Fibroblast of skin of right quadriceps (primary cell): Measurements from ENCODE around the gene CORO2A.
A peak's percentile ranks its signal among the peaks of the same experiment; 100 is the strongest.
"Not testable (repeated sequence)": the region's sequence is repeated elsewhere in the genome, so short reads cannot be mapped to it uniquely, and the experiment has no call there.

Experiments
- DNase-seq: peaks from one replicate; pipeline ENCODE4 v3.0.0-alpha.2; 2013

The CORO2A gene

GRCh38 chr9:98078895-98079294 lies 113.5 kb downstream of the CORO2A start:
- no peak for DNase-seq

- DNase-seq: not testable (repeated sequence)
Measured at GRCh38 chr9:98076514-98076890, 115.9 kb downstream of the CORO2A start.

DNA sequence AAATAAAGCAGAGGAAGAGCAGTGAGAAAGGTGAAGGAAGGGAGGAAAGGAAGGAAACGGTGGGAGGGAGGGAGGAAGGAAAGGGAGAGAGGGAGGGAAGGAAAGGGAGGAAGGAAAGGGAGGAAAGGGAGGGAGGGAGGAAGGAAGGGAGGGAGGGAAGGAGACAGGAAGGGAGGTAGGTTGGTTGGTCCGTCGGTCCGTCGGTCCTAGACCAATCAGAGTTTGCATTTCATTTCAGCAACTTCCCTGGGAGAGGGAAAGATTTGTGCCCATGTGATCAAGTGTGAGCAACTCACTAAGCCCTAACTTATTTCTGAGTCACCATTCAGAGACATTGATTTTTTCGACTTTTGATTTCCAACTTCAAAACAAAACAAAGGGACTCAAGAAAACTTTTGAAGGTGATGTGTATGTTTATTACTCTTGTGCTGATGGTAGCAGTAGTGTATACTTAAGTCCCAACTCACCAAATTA lies 117.1 kb downstream of the CORO2A start:
- peak; percentile 53 for DNase-seq

DNA sequence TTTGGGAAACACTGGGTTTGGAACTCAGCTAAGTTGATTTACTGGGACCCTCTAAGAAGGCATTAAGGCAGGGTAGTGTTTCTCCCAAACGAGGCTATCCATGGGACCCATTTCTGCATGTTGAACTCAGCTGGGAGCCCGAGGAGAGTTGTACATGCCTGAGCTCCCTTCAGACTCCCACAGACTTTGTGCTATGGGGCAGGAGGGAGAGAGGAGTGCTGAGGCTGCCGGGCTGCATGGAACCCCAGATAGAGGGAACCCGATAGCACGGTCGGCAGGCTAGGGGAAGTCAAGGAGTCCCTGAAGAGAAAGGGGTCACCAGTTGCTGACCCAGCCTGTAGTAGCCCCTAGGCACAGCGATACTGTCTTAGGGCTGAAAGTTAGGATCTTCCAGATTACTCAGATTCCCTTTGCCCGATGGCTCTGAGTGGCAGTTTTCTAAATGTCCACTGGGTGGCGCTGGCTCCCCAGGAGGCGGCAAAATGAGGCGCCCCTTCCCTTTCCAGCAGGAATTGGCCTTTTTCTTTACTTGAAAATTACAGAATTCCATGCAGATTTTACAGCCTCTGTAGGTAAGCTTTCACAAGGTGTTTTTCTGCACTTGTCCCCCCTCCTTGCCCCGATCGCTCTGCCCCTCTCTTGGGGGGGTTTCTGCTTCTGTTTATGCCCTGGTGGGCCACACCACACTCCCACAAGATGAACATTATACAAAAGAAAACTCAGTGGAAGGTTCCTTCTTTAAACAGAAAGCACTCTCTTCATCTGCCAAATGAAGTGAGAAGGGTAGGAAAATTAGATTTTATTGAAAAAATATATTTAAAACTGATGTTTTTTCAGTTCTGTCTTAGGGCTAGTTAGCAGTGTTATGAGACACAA lies 118.1 kb downstream of the CORO2A start:
- peak; percentile 52 for DNase-seq

- DNase-seq: no peak
Measured at GRCh38 chr9:98071737-98072136, 120.7 kb downstream of the CORO2A start.
